Measurements from ENCODE around the gene CEACAM6.

DNA sequence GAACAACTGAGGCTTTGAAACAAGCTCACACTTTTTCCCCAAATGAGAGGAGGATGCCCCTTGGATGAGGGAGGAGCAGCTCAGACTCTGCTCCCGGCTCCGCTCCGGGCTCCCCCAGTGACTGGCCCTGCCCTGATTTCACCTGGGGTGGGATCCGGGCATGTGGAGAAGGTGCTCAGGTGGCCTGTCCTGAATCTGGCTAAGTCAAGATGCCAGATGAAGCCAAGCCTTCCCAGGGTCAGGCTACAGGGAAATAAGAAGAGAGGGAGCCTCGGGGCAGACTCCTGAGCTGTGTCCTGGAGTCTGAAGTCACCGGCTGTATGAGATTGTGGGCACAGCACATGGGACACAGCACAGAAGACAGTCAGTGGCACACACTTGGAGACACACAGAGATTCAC is 36.6 kb upstream of the CEACAM6 start:
- TF ChIP-seq EZH2phosphoT487 (IDR thresholded peaks at IDR 0.05; ENCODE audit: unreplicated experiment) (no peak), EZH2 (IDR thresholded peaks at IDR 0.05; ENCODE audit: low read depth, unreplicated experiment) (no peak), POLR2AphosphoS5 (IDR thresholded peaks at IDR 0.05; ENCODE audit: low read depth) (no peak), ZNF331 (CRISPR knock-in tag; IDR thresholded peaks at IDR 0.05; ENCODE audit: low read depth) (no peak), JUNB (IDR thresholded peaks at IDR 0.05; ENCODE audit: unreplicated experiment) (no peak), ZNF114 (CRISPR knock-in tag; IDR thresholded peaks at IDR 0.05) (no peak)
- TF ChIP-seq, protein P1, sequence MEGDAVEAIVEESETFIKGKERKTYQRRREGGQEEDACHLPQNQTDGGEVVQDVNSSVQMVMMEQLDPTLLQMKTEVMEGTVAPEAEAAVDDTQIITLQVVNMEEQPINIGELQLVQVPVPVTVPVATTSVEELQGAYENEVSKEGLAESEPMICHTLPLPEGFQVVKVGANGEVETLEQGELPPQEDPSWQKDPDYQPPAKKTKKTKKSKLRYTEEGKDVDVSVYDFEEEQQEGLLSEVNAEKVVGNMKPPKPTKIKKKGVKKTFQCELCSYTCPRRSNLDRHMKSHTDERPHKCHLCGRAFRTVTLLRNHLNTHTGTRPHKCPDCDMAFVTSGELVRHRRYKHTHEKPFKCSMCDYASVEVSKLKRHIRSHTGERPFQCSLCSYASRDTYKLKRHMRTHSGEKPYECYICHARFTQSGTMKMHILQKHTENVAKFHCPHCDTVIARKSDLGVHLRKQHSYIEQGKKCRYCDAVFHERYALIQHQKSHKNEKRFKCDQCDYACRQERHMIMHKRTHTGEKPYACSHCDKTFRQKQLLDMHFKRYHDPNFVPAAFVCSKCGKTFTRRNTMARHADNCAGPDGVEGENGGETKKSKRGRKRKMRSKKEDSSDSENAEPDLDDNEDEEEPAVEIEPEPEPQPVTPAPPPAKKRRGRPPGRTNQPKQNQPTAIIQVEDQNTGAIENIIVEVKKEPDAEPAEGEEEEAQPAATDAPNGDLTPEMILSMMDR (conservative IDR thresholded peaks at IDR 0.05; ENCODE audit: low read depth in 2 of 2): no peak
- TF ChIP-seq, protein P2, sequence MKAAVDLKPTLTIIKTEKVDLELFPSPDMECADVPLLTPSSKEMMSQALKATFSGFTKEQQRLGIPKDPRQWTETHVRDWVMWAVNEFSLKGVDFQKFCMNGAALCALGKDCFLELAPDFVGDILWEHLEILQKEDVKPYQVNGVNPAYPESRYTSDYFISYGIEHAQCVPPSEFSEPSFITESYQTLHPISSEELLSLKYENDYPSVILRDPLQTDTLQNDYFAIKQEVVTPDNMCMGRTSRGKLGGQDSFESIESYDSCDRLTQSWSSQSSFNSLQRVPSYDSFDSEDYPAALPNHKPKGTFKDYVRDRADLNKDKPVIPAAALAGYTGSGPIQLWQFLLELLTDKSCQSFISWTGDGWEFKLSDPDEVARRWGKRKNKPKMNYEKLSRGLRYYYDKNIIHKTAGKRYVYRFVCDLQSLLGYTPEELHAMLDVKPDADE (IDR thresholded peaks at IDR 0.05): no peak
- TF ChIP-seq, protein P3, sequence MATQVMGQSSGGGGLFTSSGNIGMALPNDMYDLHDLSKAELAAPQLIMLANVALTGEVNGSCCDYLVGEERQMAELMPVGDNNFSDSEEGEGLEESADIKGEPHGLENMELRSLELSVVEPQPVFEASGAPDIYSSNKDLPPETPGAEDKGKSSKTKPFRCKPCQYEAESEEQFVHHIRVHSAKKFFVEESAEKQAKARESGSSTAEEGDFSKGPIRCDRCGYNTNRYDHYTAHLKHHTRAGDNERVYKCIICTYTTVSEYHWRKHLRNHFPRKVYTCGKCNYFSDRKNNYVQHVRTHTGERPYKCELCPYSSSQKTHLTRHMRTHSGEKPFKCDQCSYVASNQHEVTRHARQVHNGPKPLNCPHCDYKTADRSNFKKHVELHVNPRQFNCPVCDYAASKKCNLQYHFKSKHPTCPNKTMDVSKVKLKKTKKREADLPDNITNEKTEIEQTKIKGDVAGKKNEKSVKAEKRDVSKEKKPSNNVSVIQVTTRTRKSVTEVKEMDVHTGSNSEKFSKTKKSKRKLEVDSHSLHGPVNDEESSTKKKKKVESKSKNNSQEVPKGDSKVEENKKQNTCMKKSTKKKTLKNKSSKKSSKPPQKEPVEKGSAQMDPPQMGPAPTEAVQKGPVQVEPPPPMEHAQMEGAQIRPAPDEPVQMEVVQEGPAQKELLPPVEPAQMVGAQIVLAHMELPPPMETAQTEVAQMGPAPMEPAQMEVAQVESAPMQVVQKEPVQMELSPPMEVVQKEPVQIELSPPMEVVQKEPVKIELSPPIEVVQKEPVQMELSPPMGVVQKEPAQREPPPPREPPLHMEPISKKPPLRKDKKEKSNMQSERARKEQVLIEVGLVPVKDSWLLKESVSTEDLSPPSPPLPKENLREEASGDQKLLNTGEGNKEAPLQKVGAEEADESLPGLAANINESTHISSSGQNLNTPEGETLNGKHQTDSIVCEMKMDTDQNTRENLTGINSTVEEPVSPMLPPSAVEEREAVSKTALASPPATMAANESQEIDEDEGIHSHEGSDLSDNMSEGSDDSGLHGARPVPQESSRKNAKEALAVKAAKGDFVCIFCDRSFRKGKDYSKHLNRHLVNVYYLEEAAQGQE (IDR thresholded peaks at IDR 0.05; ENCODE audit: unreplicated experiment): no peak

Measured in GM23338 (cell line).